HEK293 (cell line): ENCODE results near the gene ERFE.

Experiments
- CTCF ChIA-PET: fragments of 350-600 bp; formaldehyde crosslinking; extraction: SDS; loops from one replicate; lab custom pipeline; 2021; ENCODE audit warnings: antibody characterized with exemption; lab: Yijun Ruan, JAX
- POLR2A ChIA-PET: fragments of 300-600 bp; formaldehyde crosslinking; extraction: SDS; loops from one replicate; lab custom pipeline; 2020; ENCODE audit warnings: antibody characterized with exemption, inconsistent platforms; lab: Yijun Ruan, JAX
- H3K27ac ChIP-seq: fragments of 200-500 bp; sonication (Bioruptor generic); 2 replicates; pipeline ENCODE4 v1.5.1; 2014; ENCODE audit warnings: low read depth, low read length, control low read depth, inconsistent platforms; ENCODE audit errors: extremely low read depth
- H3K36me3 ChIP-seq, 2 experiments: fragments of 200-500 bp in 1 of 2; sonication (Bioruptor generic) in 1 of 2; 1 replicate in 1 of 2; 2 replicates in 1 of 2; pipeline ENCODE4 v1.5.1; 2014 to 2017; ENCODE audit warnings: inconsistent platforms in 2 of 2, low read length in 2 of 2; ENCODE audit not compliant: control insufficient read depth in 2 of 2, insufficient read depth in 1 of 2
- H3K4me1 ChIP-seq: fragments of 200-500 bp; sonication (Bioruptor generic); 2 replicates; pipeline ENCODE4 v1.5.1; 2014; ENCODE audit warnings: mild to moderate bottlenecking, low read length, inconsistent platforms; ENCODE audit not compliant: control insufficient read depth, insufficient read depth
- H3K4me3 ChIP-seq: 2 replicates; pipeline ENCODE4 v1.5.1; 2011; ENCODE audit warnings: low read depth, mild to moderate bottlenecking, control low read depth, low read length, moderate library complexity
- H3K9me3 ChIP-seq: fragments of 200-500 bp; sonication (Bioruptor generic); 2 replicates; pipeline ENCODE4 v1.5.1; 2014; ENCODE audit warnings: low read depth, low read length, inconsistent platforms; ENCODE audit not compliant: control insufficient read depth, insufficient read depth
- EGR2 ChIP-seq: fragments of 450-650 bp; formaldehyde crosslinking; IDR thresholded peaks from 2 replicates; pipeline ENCODE4 v1.5.1; 2016; ENCODE audit warnings: low read depth, missing biosample characterization, missing genetic modification characterization
- KLF17 ChIP-seq: fragments of 450-650 bp; formaldehyde crosslinking; IDR thresholded peaks from 2 replicates; pipeline ENCODE4 v1.5.1; 2016; ENCODE audit warnings: missing biosample characterization, missing genetic modification characterization
- OSR2 ChIP-seq: fragments of 450-650 bp; formaldehyde crosslinking; IDR thresholded peaks from 2 replicates; pipeline ENCODE4 v1.5.1; 2016; ENCODE audit warnings: missing biosample characterization, missing genetic modification characterization
- PRDM6 ChIP-seq: fragments of 450-650 bp; formaldehyde crosslinking; IDR thresholded peaks from 2 replicates; pipeline ENCODE4 v1.5.1; 2017; ENCODE audit warnings: missing biosample characterization, missing genetic modification characterization
- REST ChIP-seq: fragments of 450-650 bp; formaldehyde crosslinking; IDR thresholded peaks from 2 replicates; pipeline ENCODE4 v1.5.1; 2016; ENCODE audit warnings: missing biosample characterization, missing genetic modification characterization
- SCRT2 ChIP-seq: fragments of 450-650 bp; formaldehyde crosslinking; IDR thresholded peaks from 2 replicates; pipeline ENCODE4 v1.5.1; 2016; ENCODE audit warnings: missing biosample characterization, missing genetic modification characterization
- ZBTB48 ChIP-seq: fragments of 450-650 bp; formaldehyde crosslinking; IDR thresholded peaks from 2 replicates; pipeline ENCODE4 v1.5.1; 2016; ENCODE audit warnings: missing biosample characterization, missing genetic modification characterization
- ZBTB6 ChIP-seq: fragments of 450-650 bp; formaldehyde crosslinking; IDR thresholded peaks from 2 replicates; pipeline ENCODE4 v1.5.1; 2017; ENCODE audit warnings: missing biosample characterization, missing genetic modification characterization
- ZBTB8A ChIP-seq: fragments of 450-650 bp; formaldehyde crosslinking; IDR thresholded peaks from 2 replicates; pipeline ENCODE4 v1.5.1; 2016; ENCODE audit warnings: missing biosample characterization, missing genetic modification characterization
- ZFHX2 ChIP-seq: fragments of 450-650 bp; formaldehyde crosslinking; conservative IDR thresholded peaks from 2 replicates; pipeline ENCODE4 v1.5.1; 2016; ENCODE audit warnings: missing biosample characterization, missing genetic modification characterization
- ZNF157 ChIP-seq: fragments of 450-650 bp; formaldehyde crosslinking; IDR thresholded peaks from 2 replicates; pipeline ENCODE4 v1.5.1; 2016; ENCODE audit warnings: missing biosample characterization, missing genetic modification characterization
- ZNF16 ChIP-seq: fragments of 450-650 bp; formaldehyde crosslinking; IDR thresholded peaks from 2 replicates; pipeline ENCODE4 v1.5.1; 2016; ENCODE audit warnings: low read depth, missing biosample characterization, missing genetic modification characterization
- ZNF2 ChIP-seq: fragments of 450-650 bp; formaldehyde crosslinking; IDR thresholded peaks from 2 replicates; pipeline ENCODE4 v1.5.1; 2016; ENCODE audit warnings: missing biosample characterization, missing genetic modification characterization
- ZNF223 ChIP-seq: fragments of 450-650 bp; formaldehyde crosslinking; IDR thresholded peaks from 2 replicates; pipeline ENCODE4 v1.5.1; 2016; ENCODE audit warnings: missing biosample characterization, missing genetic modification characterization
- ZNF266 ChIP-seq: fragments of 450-650 bp; formaldehyde crosslinking; IDR thresholded peaks from 2 replicates; pipeline ENCODE4 v1.5.1; 2016; ENCODE audit warnings: missing biosample characterization, missing genetic modification characterization, low read depth
- ZNF302 ChIP-seq: fragments of 450-650 bp; formaldehyde crosslinking; IDR thresholded peaks from 2 replicates; pipeline ENCODE4 v1.5.1; 2016; ENCODE audit warnings: missing biosample characterization, missing genetic modification characterization, low read depth
- ZNF404 ChIP-seq: fragments of 450-650 bp; formaldehyde crosslinking; IDR thresholded peaks from 2 replicates; pipeline ENCODE4 v1.5.1; 2017; ENCODE audit warnings: missing biosample characterization, missing genetic modification characterization
- ZNF426 ChIP-seq: fragments of 450-650 bp; formaldehyde crosslinking; IDR thresholded peaks from 2 replicates; pipeline ENCODE4 v1.5.1; 2017; ENCODE audit warnings: missing biosample characterization, missing genetic modification characterization, mild to moderate bottlenecking, inconsistent platforms, moderate library complexity
- ZNF48 ChIP-seq: fragments of 450-650 bp; formaldehyde crosslinking; IDR thresholded peaks from 2 replicates; pipeline ENCODE4 v1.5.1; 2016; ENCODE audit warnings: missing biosample characterization, missing genetic modification characterization
- ZNF623 ChIP-seq: fragments of 450-650 bp; formaldehyde crosslinking; IDR thresholded peaks from 2 replicates; pipeline ENCODE4 v1.5.1; 2016; ENCODE audit warnings: missing biosample characterization, missing genetic modification characterization
- ZNF658 ChIP-seq: fragments of 450-650 bp; formaldehyde crosslinking; IDR thresholded peaks from 2 replicates; pipeline ENCODE4; 2016; ENCODE audit warnings: missing biosample characterization, missing genetic modification characterization
- ZNF768 ChIP-seq: fragments of 450-650 bp; formaldehyde crosslinking; IDR thresholded peaks from 2 replicates; pipeline ENCODE4 v1.5.1; 2018; ENCODE audit warnings: missing biosample characterization, mild to moderate bottlenecking, missing genetic modification characterization
- ZNF785 ChIP-seq: fragments of 450-650 bp; formaldehyde crosslinking; IDR thresholded peaks from 2 replicates; pipeline ENCODE4 v1.5.1; 2016; ENCODE audit warnings: missing biosample characterization, missing genetic modification characterization

ERFE gene

GRCh38 chr2:238160206-238161129 is 1.7 kb downstream of the ERFE start (continued):
- TF ChIP-seq PRDM6 (no peak), ZNF785 (tag by site-specific recombination) (no peak), ZNF768 (tag by site-specific recombination) (no peak)

GRCh38 chr2:238161291-238162051 is 2.7 kb downstream of the ERFE start:
- ChIA-PET POLR2A (no interaction called here), CTCF (interaction anchor here (0.6 to 2.7 kb wide), 3 partner anchors 12 to 302 kb away, joined by 3 to 24 read pairs (median 4); no protein-coding TSS in a partner anchor)
- Histone ChIP-seq H3K36me3 (peaks cover 0 to 10% of the 10 kb centered on the region in 2 experiments; a peak in 1 of 3 replicates), H3K4me1 (no peaks in the 10 kb centered on the region; the same call in 1 of the 2 replicates), H3K27ac (no peak overlapping the region), H3K4me3 (no peak overlapping the region), H3K9me3 (no peaks in the 10 kb centered on the region)
- TF ChIP-seq ZNF623 (tag by site-specific recombination) = no peak
- TF ChIP-seq ZFHX2 (tag by site-specific recombination) = peak; percentile 78
- TF ChIP-seq ZNF16 = no peak
- TF ChIP-seq ZBTB48 = no peak
- no peak for TF ChIP-seq REST (tag by site-specific recombination)
- TF ChIP-seq ZNF157 (tag by site-specific recombination) = no peak
- TF ChIP-seq ZNF2 (tag by site-specific recombination) = no peak
- TF ChIP-seq ZNF426 (tag by site-specific recombination) = no peak
- no peak for TF ChIP-seq ZNF404 (tag by site-specific recombination)
- no peak for TF ChIP-seq OSR2 (tag by site-specific recombination)
- TF ChIP-seq PRDM6 = no peak
- TF ChIP-seq ZBTB8A = no peak
- no peak for TF ChIP-seq ZNF302 (tag by site-specific recombination)
- no peak for TF ChIP-seq ZBTB6
- peak; percentile 44; the same call in 1 of the 2 replicates for TF ChIP-seq EGR2 (tag by site-specific recombination)
- no peak for TF ChIP-seq ZNF48 (tag by site-specific recombination)
- no peak for TF ChIP-seq ZNF223 (tag by site-specific recombination)
- no peak for TF ChIP-seq SCRT2 (tag by site-specific recombination)
- no peak for TF ChIP-seq ZNF266
- no peak for TF ChIP-seq KLF17 (tag by site-specific recombination)
- TF ChIP-seq ZNF658 = no peak
